Testis (tissue), 3 donors: Measurements from ENCODE around the gene EFL1. TPM values are rescaled to one million over a fixed set of nuclear protein-coding genes. Genes with fewer than 3 reads are reported as not detected.
A peak's percentile ranks its signal among the peaks of the same experiment; 100 is the strongest.

Experiments
- DNase-seq: peaks from one replicate; pipeline ENCODE4 v3.0.0-alpha.2; 2019
- H3K27ac ChIP-seq, 2 donors: fragments of 200-600 bp; sonication (generic); one replicate each; pipeline ENCODE4 v1.5.1; 2019
- H3K27me3 ChIP-seq: fragments of 200-600 bp; sonication (generic); one replicate; pipeline ENCODE4 v1.5.1; 2019
- H3K36me3 ChIP-seq: fragments of 200-600 bp; sonication (generic); one replicate; pipeline ENCODE4 v1.5.1; 2017; ENCODE audit warnings: low read depth; ENCODE audit errors: missing control alignments
- H3K4me1 ChIP-seq: fragments of 200-600 bp; sonication (generic); one replicate; pipeline ENCODE4 v1.5.1; 2019
- H3K4me3 ChIP-seq, 2 donors: fragments of 200-600 bp; sonication (generic); one replicate each; pipeline ENCODE4 v1.5.1; 2017 to 2019
- H3K9me3 ChIP-seq: fragments of 200-600 bp; sonication (generic); one replicate; pipeline ENCODE4 v1.5.1; 2017
- POLR2A ChIP-seq: fragments of 450-650 bp; IDR thresholded peaks from one replicate; pipeline ENCODE4 v1.6.1; 2017; ENCODE audit warnings: antibody characterized with exemption, mild to moderate bottlenecking, moderate library complexity
- WGBS, 2 donors: methylation state at CpG; one replicate each; pipeline ENCODE4 v1.1.5; 2018; 5-methylcytosine and 5-hydroxymethylcytosine counted together
- intact Hi-C: fragments of 100-400 bp; cut with DNase I; formaldehyde crosslinking; loops from one replicate; pipeline ENCODE4 v1.15.1; 2023; ENCODE audit warnings: low total_unique reads
- polyA plus RNA-seq: library from polyadenylated mRNA; stranded (reverse); fragments of 350-450 nt; fragmentation: Illumina TruSeq; extraction: RNeasy Lipid Tissue Mini Kit (QIAGEN cat#74804); gene quantifications from one replicate; pipeline ENCODE4 v1.2.3, GENCODE V29; 2014; ENCODE audit warnings: low read depth, low replicate concordance; ENCODE audit not compliant: insufficient read depth
- total RNA-seq, 2 donors: library from RNA; depleted of rRNA; stranded (reverse); fragments of >200 nt; gene quantifications; one replicate each; pipeline ENCODE4 v1.2.3, GENCODE V29; 2016
- TF ChIP-seq, protein P1 (sequence below), 3 experiments: fragments of 450-650 bp in 2 of 3; fragments of 200-600 bp in 1 of 3; sonication (generic) in 1 of 3; IDR thresholded peaks; one replicate each; pipeline ENCODE4 v1.5.1; 2016 to 2019; ENCODE audit warnings: antibody characterized with exemption in 3 of 3, mild to moderate bottlenecking in 2 of 3, moderate library complexity in 1 of 3

Gene EFL1
- total and polyA plus RNA-seq, 3 donors from 2014 or later = 30.6 to 35.0 (median 34.3) TPM

DNA sequence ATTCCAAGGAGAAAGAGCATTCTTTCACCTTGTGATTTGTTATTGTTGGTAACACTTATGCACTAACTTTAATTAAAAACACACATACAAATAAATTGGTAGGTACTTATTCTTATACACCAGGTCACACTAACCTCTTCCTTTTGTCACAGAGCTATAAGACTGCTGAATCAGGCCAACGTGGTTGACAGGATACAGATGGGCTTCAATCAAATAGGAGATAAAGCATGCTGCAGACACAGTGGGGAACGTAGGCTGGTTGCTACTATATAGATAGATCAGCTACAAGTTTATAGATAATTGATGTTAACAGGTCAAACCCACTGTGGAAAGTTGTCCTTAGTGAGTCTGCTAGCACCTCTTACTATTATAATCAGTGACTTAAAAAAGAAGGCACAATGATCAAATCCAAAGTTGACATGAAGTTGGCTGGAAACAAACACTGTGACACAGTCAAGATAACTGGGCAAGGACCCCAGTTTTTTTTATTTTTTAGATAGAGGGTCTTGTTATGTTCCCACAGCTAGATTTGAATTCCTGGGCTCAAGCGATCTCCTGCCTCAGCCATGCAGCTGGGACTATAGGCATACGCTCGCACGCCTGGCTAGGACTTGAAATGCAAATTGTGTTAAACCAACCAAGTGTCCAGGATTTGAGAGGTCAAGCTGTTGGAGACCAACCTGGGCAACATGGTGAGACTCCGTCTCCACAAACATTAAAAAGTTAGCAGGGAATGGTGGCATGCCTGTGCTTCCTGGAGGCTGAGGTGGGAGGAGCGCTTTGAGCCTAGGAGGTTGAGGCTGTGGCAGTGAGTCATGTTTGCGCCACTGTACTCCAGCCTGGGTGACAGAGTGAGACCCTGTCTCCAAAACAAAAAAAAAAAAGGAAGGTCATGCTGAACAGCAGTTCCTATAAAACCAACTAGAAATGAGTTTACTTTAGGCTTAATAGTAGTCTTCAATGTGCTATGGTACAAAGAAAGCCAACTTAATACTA lies 118.8 kb downstream of the EFL1 start:
- WGBS, 2 donors = 83 to 89% methylated on average over 9 of the region's 9 CpGs
- H3K9me3 ChIP-seq = no peaks in the 10 kb centered on the region
- intact Hi-C loops = no loop called here
- TF ChIP-seq POLR2A = no peak
- TF ChIP-seq, protein P1, sequence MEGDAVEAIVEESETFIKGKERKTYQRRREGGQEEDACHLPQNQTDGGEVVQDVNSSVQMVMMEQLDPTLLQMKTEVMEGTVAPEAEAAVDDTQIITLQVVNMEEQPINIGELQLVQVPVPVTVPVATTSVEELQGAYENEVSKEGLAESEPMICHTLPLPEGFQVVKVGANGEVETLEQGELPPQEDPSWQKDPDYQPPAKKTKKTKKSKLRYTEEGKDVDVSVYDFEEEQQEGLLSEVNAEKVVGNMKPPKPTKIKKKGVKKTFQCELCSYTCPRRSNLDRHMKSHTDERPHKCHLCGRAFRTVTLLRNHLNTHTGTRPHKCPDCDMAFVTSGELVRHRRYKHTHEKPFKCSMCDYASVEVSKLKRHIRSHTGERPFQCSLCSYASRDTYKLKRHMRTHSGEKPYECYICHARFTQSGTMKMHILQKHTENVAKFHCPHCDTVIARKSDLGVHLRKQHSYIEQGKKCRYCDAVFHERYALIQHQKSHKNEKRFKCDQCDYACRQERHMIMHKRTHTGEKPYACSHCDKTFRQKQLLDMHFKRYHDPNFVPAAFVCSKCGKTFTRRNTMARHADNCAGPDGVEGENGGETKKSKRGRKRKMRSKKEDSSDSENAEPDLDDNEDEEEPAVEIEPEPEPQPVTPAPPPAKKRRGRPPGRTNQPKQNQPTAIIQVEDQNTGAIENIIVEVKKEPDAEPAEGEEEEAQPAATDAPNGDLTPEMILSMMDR (IDR thresholded peaks at IDR 0.05) = no peak
- no peak overlapping the region for H3K4me3 ChIP-seq
- H3K27me3 ChIP-seq = no peaks in the 10 kb centered on the region
- no peaks in the 10 kb centered on the region for H3K36me3 ChIP-seq
- no peak overlapping the region for H3K27ac ChIP-seq
- no peaks in the 10 kb centered on the region for H3K4me1 ChIP-seq
- no peak for DNase-seq

DNA sequence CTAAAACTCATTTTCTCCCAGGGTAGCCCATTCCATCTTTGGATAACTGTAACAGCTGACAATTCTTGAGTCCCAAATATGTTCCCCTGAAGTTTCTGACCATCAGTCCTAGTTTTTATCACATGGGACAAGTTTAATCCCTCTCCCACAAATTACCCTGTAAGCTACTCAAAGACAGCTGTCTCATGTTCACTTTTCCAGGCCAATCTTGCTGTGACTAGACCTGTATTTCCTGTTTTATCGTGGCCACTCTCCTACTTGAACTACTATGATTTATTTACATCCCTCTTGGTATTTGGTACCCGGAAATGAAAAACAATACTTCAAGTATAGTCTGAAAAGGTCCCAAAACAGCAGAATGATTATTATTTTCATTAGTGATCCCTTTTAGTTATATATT lies 121.6 kb downstream of the EFL1 start:
- no peaks in the 10 kb centered on the region for H3K36me3 ChIP-seq
- H3K4me1 ChIP-seq = no peaks in the 10 kb centered on the region
- intact Hi-C loops = no loop called here
- H3K9me3 ChIP-seq = no peaks in the 10 kb centered on the region
- 70 to 75% methylated on average over 2 of the region's 2 CpGs for WGBS, 2 donors
- no peak overlapping the region for H3K27ac ChIP-seq
- H3K4me3 ChIP-seq = no peak overlapping the region
- DNase-seq = no peak
- no peaks in the 10 kb centered on the region for H3K27me3 ChIP-seq
- no peak for TF ChIP-seq POLR2A
- TF ChIP-seq, protein P1 (IDR thresholded peaks at IDR 0.05) = no peak

DNA sequence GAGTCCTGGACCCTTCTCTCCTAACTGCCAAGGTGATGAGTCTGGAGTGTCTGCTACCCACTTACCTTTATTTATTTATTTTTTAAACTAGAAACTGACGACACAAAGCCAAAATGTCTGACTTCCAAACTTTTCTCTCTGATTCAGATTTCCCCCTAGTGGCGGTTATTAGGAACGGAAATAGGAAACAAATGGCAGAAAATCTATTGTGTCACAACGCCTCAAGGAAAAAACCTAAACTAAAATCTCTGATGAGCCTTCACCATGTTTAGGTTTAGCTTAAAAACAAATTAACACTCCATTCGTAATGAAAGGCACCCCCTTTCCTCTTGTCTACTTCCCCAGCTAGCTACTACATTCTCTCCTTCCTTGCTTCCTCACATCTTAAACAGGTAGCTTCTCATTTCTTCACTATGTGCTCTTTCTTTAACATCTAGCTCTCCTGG lies 122.7 kb downstream of the EFL1 start:
- no peaks in the 10 kb centered on the region for H3K27me3 ChIP-seq
- 26 to 45% methylated on average over 5 of the region's 5 CpGs for WGBS, 2 donors
- H3K36me3 ChIP-seq = no peaks in the 10 kb centered on the region
- TF ChIP-seq, protein P1 (IDR thresholded peaks at IDR 0.05) = peak; percentile 47 to 92 (median 57)
- TF ChIP-seq POLR2A = no peak
- no peak for DNase-seq
- no peaks in the 10 kb centered on the region for H3K9me3 ChIP-seq
- intact Hi-C loops = no loop called here
- no peak overlapping the region for H3K4me3 ChIP-seq
- H3K27ac ChIP-seq = no peak overlapping the region
- H3K4me1 ChIP-seq = no peaks in the 10 kb centered on the region

DNA sequence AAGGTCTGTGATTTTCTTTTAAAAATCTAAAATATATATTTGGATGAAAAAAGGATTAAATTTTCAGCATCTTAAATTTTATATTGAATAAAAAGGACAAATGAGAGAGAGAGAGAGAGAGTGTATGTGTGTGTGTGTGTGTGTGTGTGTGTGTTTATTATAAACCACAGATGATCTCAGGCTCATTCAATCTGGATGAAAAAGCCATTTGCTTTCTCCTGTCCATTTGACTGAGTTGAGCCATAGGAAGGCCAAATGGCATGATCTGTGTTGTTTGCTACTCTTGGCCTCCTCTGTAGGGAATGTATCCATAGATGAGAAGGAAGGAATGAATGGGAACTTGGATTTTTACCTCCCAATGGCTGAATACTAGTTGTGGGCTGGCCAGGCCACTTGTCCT lies 124.2 kb downstream of the EFL1 start:
- intact Hi-C loops = no loop called here
- H3K36me3 ChIP-seq = no peaks in the 10 kb centered on the region

More for the DNA sequence above, 124.2 kb downstream of the EFL1 start:
- no peaks in the 10 kb centered on the region for H3K27me3 ChIP-seq
- H3K27ac ChIP-seq = no peak overlapping the region
- no peaks in the 10 kb centered on the region for H3K4me1 ChIP-seq
- TF ChIP-seq, protein P1 (IDR thresholded peaks at IDR 0.05) = no peak
- no peak for TF ChIP-seq POLR2A
- no peak for DNase-seq
- no peak overlapping the region for H3K4me3 ChIP-seq
- no peaks in the 10 kb centered on the region for H3K9me3 ChIP-seq
